Measurements from ENCODE around the gene PKM. TPM values are rescaled to one million over a fixed set of nuclear protein-coding genes. Genes with fewer than 3 reads are reported as not detected.
A peak's percentile ranks its signal among the peaks of the same experiment; 100 is the strongest.

Gene PKM
- total and polyA plus RNA-seq, 9 of the 15 experiments (the other 6 are each of a cell fraction or from before 2014, with no cell fraction given) = 140 to 825 (median 383) TPM

- TF ChIP-seq MED1 (CRISPR knock-in tag; IDR thresholded peaks at IDR 0.05; ENCODE audit: borderline replicate concordance) = no peak
- TF ChIP-seq ZNF324 (CRISPR knock-in tag; IDR thresholded peaks at IDR 0.05) = no peak
- TF ChIP-seq E2F1 (CRISPR knock-in tag; IDR thresholded peaks at IDR 0.05) = no peak
- no peak for TF ChIP-seq TCF3 (CRISPR knock-in tag; IDR thresholded peaks at IDR 0.05)
- no peak for TF ChIP-seq HMGXB4 (CRISPR knock-in tag; IDR thresholded peaks at IDR 0.05)
- no peak for TF ChIP-seq ZBTB8A (IDR thresholded peaks at IDR 0.05; ENCODE audit: partially characterized antibody)
- no peak for TF ChIP-seq ZNF197 (CRISPR knock-in tag; IDR thresholded peaks at IDR 0.05; ENCODE audit: low read depth)
- TF ChIP-seq SMAD2 (IDR thresholded peaks at IDR 0.05; ENCODE audit: low read depth, low read length) = no peak
- TF ChIP-seq GABPB1 (CRISPR knock-in tag; IDR thresholded peaks at IDR 0.05) = no peak; the same call in 1 of the 2 replicates
- no peak for TF ChIP-seq ZNF184 (CRISPR knock-in tag; IDR thresholded peaks at IDR 0.05)
- TF ChIP-seq KAT2B (IDR thresholded peaks at IDR 0.05; ENCODE audit: low read depth, low read length) = no peak
- no peak for TF ChIP-seq ZBED1 (IDR thresholded peaks at IDR 0.05)
- TF ChIP-seq POLR2B (IDR thresholded peaks at IDR 0.05; ENCODE audit: low read depth, partially characterized antibody) = no peak
- no peak for TF ChIP-seq ZBTB34 (CRISPR knock-in tag; IDR thresholded peaks at IDR 0.05)
- TF ChIP-seq NFE2 (IDR thresholded peaks at IDR 0.05; ENCODE audit: low read depth) = no peak
- TF ChIP-seq JUN (IDR thresholded peaks at IDR 0.05; ENCODE audit: borderline replicate concordance, low read depth, low read length) = no peak
- TF ChIP-seq JUN (CRISPR knock-in tag; IDR thresholded peaks at IDR 0.05; ENCODE audit: borderline replicate concordance) = no peak
- no peak for TF ChIP-seq TCFL5 (CRISPR knock-in tag; conservative IDR thresholded peaks at IDR 0.05)
- no peak; a peak in 1 of 4 replicates for TF ChIP-seq TRIM24 (IDR thresholded peaks at IDR 0.05)
- TF ChIP-seq CBX3 (IDR thresholded peaks at IDR 0.05; ENCODE audit: borderline replicate concordance in 1 of 2, low read length in 2 of 2) = no peak
- TF ChIP-seq PYGO2 (tag; IDR thresholded peaks at IDR 0.05) = no peak
- TF ChIP-seq GABPB2 (CRISPR knock-in tag; conservative IDR thresholded peaks at IDR 0.05) = no peak
- TF ChIP-seq ZBTB26 (CRISPR knock-in tag; IDR thresholded peaks at IDR 0.05) = peak; percentile 84
Observed at GRCh38 chr15:72230197-72231065, 559 bp downstream of the PKM start (continued).
